ENCODE measurements around the gene ABAT. TPM values are rescaled to one million over a fixed set of nuclear protein-coding genes. Genes with fewer than 3 reads are reported as not detected.

The ABAT gene
- total RNA-seq, 1 donor from 2014 or later: 21.4 TPM

DNA sequence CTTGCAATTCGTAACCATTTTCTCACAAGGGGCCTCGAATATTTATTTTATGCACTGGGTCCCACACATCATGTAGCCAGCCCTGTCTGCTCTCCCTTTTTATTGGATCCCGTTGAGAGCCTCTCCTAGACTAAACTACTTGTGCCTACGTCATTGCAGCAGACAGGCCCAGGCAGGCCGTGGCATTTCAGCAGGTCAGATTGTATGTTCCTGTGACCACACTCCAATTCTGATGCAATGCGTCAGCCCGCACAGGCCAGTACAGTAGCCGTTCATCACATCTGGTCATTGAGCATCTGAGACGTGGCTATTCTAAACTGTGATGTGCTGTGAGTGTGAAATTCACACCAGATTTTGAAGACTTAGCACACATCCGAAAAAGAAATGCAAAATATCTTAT is 42.2 kb downstream of the ABAT start:
- no peak overlapping the region for H3K27ac Mint-ChIP-seq
- peaks cover 21% of the 10 kb centered on the region for H3K4me1 Mint-ChIP-seq
- no peaks in the 10 kb centered on the region for H3K27me3 Mint-ChIP-seq (ENCODE audit: low read depth)

DNA sequence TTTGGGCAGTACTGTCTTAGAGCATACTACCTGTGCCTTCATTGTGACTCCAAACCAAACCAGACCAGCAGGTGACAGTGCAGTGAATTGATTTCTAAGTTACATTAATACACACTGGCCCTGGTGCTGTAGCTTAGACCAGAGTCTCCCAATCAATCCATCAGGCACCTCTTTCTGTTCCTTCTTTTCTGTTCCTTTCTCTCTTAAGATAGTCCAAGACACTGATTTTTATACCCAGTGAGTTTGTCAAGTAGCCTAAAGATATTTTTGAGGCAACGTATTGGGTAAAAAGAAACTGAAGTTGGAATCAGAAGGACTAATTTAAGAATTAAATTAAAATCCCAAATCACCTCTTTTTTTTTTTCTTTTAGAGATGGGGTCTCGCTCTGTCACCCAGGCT is 43.1 kb downstream of the ABAT start:
- Mint-ChIP-seq H3K27ac (no peak overlapping the region), H3K4me1 (peaks cover 22% of the 10 kb centered on the region), H3K9me3 (peaks cover 3% of the 10 kb centered on the region), H3K27me3 (ENCODE audit: low read depth) (no peaks in the 10 kb centered on the region), H3K4me3 (no peak overlapping the region), H3K36me3 (peaks cover 2% of the 10 kb centered on the region)
- TF ChIP-seq, protein P1, sequence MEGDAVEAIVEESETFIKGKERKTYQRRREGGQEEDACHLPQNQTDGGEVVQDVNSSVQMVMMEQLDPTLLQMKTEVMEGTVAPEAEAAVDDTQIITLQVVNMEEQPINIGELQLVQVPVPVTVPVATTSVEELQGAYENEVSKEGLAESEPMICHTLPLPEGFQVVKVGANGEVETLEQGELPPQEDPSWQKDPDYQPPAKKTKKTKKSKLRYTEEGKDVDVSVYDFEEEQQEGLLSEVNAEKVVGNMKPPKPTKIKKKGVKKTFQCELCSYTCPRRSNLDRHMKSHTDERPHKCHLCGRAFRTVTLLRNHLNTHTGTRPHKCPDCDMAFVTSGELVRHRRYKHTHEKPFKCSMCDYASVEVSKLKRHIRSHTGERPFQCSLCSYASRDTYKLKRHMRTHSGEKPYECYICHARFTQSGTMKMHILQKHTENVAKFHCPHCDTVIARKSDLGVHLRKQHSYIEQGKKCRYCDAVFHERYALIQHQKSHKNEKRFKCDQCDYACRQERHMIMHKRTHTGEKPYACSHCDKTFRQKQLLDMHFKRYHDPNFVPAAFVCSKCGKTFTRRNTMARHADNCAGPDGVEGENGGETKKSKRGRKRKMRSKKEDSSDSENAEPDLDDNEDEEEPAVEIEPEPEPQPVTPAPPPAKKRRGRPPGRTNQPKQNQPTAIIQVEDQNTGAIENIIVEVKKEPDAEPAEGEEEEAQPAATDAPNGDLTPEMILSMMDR (IDR thresholded peaks at IDR 0.05; ENCODE audit: unreplicated experiment): no peak
- DNase-seq (ENCODE audit: low spot score in 2 of 2, unreplicated experiment in 2 of 2): no peak

More for the DNA sequence above, 42.2 kb downstream of the ABAT start:
- no peak overlapping the region for H3K4me3 Mint-ChIP-seq
- TF ChIP-seq, protein P1 (IDR thresholded peaks at IDR 0.05; ENCODE audit: unreplicated experiment): no peak
- DNase-seq (ENCODE audit: low spot score in 2 of 2, unreplicated experiment in 2 of 2): no peak
- peaks cover 3% of the 10 kb centered on the region for H3K9me3 Mint-ChIP-seq
- H3K36me3 Mint-ChIP-seq: peaks cover 2% of the 10 kb centered on the region

DNA sequence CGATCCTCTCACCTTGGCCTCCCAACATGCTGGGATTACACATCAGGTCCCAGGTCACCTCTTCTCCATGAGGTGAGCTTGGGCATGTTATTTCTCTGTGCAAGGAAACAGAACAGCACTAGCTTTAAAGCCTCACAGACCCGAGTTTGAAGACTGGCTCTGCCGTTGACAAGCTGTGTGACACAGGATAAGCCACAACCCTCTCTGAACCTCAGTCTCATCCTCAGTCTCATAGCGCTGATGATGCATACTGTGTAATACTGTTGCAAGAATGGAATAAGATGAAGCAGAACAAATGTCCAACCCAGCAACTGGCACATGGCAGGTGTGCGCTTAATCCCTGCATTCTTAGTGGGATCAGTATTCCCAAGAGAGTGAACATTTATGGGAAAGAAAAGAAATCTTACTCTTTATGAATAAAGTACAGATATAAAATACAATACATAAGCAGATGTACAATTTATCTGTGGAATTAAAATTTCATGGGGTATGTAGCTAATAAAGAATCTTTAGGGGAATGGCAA is 43.5 kb downstream of the ABAT start:
- DNase-seq (ENCODE audit: low spot score in 2 of 2, unreplicated experiment in 2 of 2): no peak
- Mint-ChIP-seq H3K9me3 (peaks cover 3% of the 10 kb centered on the region), H3K4me3 (no peak overlapping the region), H3K36me3 (peaks cover 2% of the 10 kb centered on the region), H3K4me1 (peaks cover 19% of the 10 kb centered on the region), H3K27ac (no peak overlapping the region), H3K27me3 (ENCODE audit: low read depth) (no peaks in the 10 kb centered on the region)
- TF ChIP-seq, protein P1 (IDR thresholded peaks at IDR 0.05; ENCODE audit: unreplicated experiment): no peak

DNA sequence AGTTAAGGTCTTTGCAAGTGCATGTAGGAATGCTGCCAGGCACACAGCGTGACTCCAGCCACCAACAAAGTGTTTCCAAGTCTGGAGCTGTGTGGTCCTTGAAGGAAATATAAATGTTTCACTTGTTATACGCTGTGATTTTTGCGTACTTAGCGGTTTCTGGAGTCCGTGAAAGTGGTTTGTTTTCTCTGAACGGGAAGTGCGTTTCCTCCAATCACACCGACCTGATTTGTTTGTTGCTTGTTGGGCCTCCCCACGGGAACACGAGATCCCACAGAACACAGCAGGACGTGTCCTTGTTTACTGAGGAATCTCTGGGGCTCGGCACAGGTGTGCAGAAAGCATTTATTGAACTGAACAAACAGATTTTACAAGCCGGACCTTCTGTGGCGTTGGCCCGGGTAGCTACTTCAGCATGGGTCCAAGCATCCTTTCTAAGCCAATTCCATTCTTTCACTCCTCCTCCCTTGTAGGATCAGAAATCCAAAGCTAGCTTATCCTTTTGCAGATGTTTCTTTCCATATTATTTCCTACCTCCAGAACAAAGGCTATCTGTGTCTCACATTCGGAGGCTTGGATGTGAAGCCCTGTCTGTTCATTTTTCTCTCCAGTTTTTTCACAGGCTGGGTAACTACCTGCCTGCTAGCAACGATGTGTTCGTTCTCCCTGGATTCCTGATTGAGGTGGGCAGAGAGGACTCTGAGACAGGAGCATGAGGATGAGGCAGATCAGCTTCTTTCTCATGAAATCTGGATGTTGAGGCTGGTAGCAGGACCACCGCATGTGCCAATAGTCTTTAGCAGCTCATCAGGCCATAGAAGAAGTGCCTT is 44.6 kb downstream of the ABAT start:
- peaks cover 2% of the 10 kb centered on the region for H3K36me3 Mint-ChIP-seq
- no peaks in the 10 kb centered on the region for H3K27me3 Mint-ChIP-seq (ENCODE audit: low read depth)
- H3K27ac Mint-ChIP-seq: no peak overlapping the region
- TF ChIP-seq, protein P1 (IDR thresholded peaks at IDR 0.05; ENCODE audit: unreplicated experiment): no peak
- H3K9me3 Mint-ChIP-seq: peaks cover 3% of the 10 kb centered on the region
- DNase-seq (ENCODE audit: low spot score in 2 of 2, unreplicated experiment in 2 of 2): no peak
- H3K4me1 Mint-ChIP-seq: peaks cover 12% of the 10 kb centered on the region
- H3K4me3 Mint-ChIP-seq: no peak overlapping the region

DNA sequence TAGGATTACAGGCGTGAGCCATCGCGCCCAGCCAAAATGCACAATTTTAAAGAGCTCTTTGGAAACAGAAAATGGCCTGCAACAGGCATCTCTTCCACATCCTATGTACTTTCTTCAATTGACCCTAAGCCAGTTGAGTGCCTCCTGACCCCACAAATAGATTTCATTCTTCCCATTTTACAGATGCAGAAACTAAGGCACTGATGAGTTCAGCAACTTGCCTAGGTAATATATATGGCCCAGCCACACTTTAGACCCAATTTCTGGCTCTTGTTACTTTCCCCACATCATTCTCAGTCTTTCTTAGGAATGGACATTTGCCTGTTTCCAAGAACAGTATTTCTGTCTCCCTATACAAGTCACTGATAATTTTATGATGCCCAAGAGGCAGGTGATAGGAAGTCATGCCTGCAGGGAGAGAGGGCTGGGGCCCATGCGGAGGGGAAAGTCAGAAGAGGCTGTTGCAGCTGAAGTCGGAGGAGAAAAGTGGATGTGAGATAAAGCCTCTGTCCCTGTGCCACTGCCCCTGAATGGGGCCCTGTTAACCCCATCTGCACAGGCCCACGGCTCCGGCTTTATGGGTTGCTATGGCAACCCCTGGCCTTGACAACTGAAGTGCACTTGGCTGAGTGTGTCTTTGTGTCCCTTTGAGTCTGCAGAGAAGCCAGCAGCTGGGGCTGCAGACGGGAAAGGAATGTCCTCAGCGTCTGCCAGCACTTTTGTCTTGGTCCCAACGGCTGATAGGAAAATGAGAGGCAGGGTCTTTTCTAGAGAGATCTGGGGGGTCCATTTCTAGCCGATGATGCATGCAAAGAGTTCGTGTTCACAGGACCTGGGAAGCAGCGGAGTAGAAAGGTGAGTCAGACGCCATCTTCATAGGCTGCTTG is 45.9 kb downstream of the ABAT start:
- Mint-ChIP-seq H3K27ac (no peak overlapping the region), H3K27me3 (ENCODE audit: low read depth) (no peaks in the 10 kb centered on the region), H3K9me3 (peaks cover 3% of the 10 kb centered on the region), H3K4me3 (no peak overlapping the region), H3K4me1 (peaks cover 8% of the 10 kb centered on the region), H3K36me3 (peaks cover 5% of the 10 kb centered on the region)
- TF ChIP-seq, protein P1 (IDR thresholded peaks at IDR 0.05; ENCODE audit: unreplicated experiment): no peak
- no peak for DNase-seq (ENCODE audit: low spot score in 2 of 2, unreplicated experiment in 2 of 2)
